ENCODE measurements around the gene PI4KA.

The PI4KA gene

GRCh38 chr22:20875296-20875695 is 16.7 kb upstream of the PI4KA start:
- Histone ChIP-seq H3K4me3 (ENCODE audit: low read length) (no peak overlapping the region), H3F3A (ENCODE audit: control insufficient read depth, insufficient read depth) (no peaks in the 10 kb centered on the region), H3K4me1 (ENCODE audit: control insufficient read depth, low read length) (no peaks in the 10 kb centered on the region), H3K36me3 (ENCODE audit: control insufficient read depth, low read length) (peaks cover 6% of the 10 kb centered on the region), H3K27ac (ENCODE audit: low read depth, low read length) (no peak overlapping the region), H3K4me2 (ENCODE audit: low read length) (no peak overlapping the region), H3K9me2 (replicated peaks; ENCODE audit: control insufficient read depth, low read length) (no peaks in the 10 kb centered on the region), H3K79me2 (ENCODE audit: control insufficient read depth, low read length) (no peaks in the 10 kb centered on the region), H3K27me3 (ENCODE audit: control insufficient read depth, low read length) (no peaks in the 10 kb centered on the region), H3K9me3 (ENCODE audit: control insufficient read depth, insufficient read depth, low read length) (no peaks in the 10 kb centered on the region), H4K20me1 (ENCODE audit: control insufficient read depth, insufficient read depth, low read depth, low read length) (no peaks in the 10 kb centered on the region)
- TF ChIP-seq EZH2phosphoT487 (IDR thresholded peaks at IDR 0.05; ENCODE audit: borderline replicate concordance, low read length) (no peak), CTCF (IDR thresholded peaks at IDR 0.05; ENCODE audit: low read depth, low read length, poor library complexity, severe bottlenecking) (no peak)

GRCh38 chr22:20873214-20873613 is 14.6 kb upstream of the PI4KA start:
- no peak overlapping the region for H3K4me2 ChIP-seq (ENCODE audit: low read length)
- H3F3A ChIP-seq (ENCODE audit: control insufficient read depth, insufficient read depth): no peaks in the 10 kb centered on the region
- no peaks in the 10 kb centered on the region for H3K9me3 ChIP-seq (ENCODE audit: control insufficient read depth, insufficient read depth, low read length)
- H3K27me3 ChIP-seq (ENCODE audit: control insufficient read depth, low read length): no peaks in the 10 kb centered on the region
- no peak overlapping the region for H3K27ac ChIP-seq (ENCODE audit: low read depth, low read length)
- no peak overlapping the region for H3K4me3 ChIP-seq (ENCODE audit: low read length)
- H3K4me1 ChIP-seq (ENCODE audit: control insufficient read depth, low read length): no peaks in the 10 kb centered on the region
- no peak for TF ChIP-seq EZH2phosphoT487 (IDR thresholded peaks at IDR 0.05; ENCODE audit: borderline replicate concordance, low read length)
- TF ChIP-seq CTCF (IDR thresholded peaks at IDR 0.05; ENCODE audit: low read depth, low read length, poor library complexity, severe bottlenecking): no peak
- H4K20me1 ChIP-seq (ENCODE audit: control insufficient read depth, insufficient read depth, low read depth, low read length): no peaks in the 10 kb centered on the region
- peaks cover 8% of the 10 kb centered on the region for H3K36me3 ChIP-seq (ENCODE audit: control insufficient read depth, low read length)
- no peaks in the 10 kb centered on the region for H3K9me2 ChIP-seq (replicated peaks; ENCODE audit: control insufficient read depth, low read length)
- no peaks in the 10 kb centered on the region for H3K79me2 ChIP-seq (ENCODE audit: control insufficient read depth, low read length)

- no peaks in the 10 kb centered on the region; the same call in 1 of the 2 replicates for H3K79me2 ChIP-seq (ENCODE audit: control insufficient read depth, low read length)
- H3K27me3 ChIP-seq (ENCODE audit: control insufficient read depth, low read length): no peaks in the 10 kb centered on the region
- no peak overlapping the region for H3K4me2 ChIP-seq (ENCODE audit: low read length)
- no peak overlapping the region for H3K27ac ChIP-seq (ENCODE audit: low read depth, low read length)
- H3K36me3 ChIP-seq (ENCODE audit: control insufficient read depth, low read length): peaks cover 11% of the 10 kb centered on the region
- H3K4me1 ChIP-seq (ENCODE audit: control insufficient read depth, low read length): no peaks in the 10 kb centered on the region
- H4K20me1 ChIP-seq (ENCODE audit: control insufficient read depth, insufficient read depth, low read depth, low read length): no peaks in the 10 kb centered on the region
- no peaks in the 10 kb centered on the region for H3F3A ChIP-seq (ENCODE audit: control insufficient read depth, insufficient read depth)
- no peak for TF ChIP-seq EZH2phosphoT487 (IDR thresholded peaks at IDR 0.05; ENCODE audit: borderline replicate concordance, low read length)
- TF ChIP-seq CTCF (IDR thresholded peaks at IDR 0.05; ENCODE audit: low read depth, low read length, poor library complexity, severe bottlenecking): no peak
- H3K9me3 ChIP-seq (ENCODE audit: control insufficient read depth, insufficient read depth, low read length): no peaks in the 10 kb centered on the region
- H3K9me2 ChIP-seq (replicated peaks; ENCODE audit: control insufficient read depth, low read length): no peaks in the 10 kb centered on the region
- no peak overlapping the region for H3K4me3 ChIP-seq (ENCODE audit: low read length)
Measured at GRCh38 chr22:20869234-20869633, 10.6 kb upstream of the PI4KA start.
